Activated T-cell treated with anti-CD3 and anti-CD28 coated beads for 24 hours (primary cell): Measurements from ENCODE around the gene SIRPB2.

Experiments used
- DNase-seq: peaks from one replicate; pipeline ENCODE4 v3.0.0-alpha.2; 2020; ENCODE audit warnings: low read depth

SIRPB2 gene

GRCh38 chr20:1471242-1471641 is 20.0 kb downstream of the SIRPB2 start:
- no peak for DNase-seq

DNA sequence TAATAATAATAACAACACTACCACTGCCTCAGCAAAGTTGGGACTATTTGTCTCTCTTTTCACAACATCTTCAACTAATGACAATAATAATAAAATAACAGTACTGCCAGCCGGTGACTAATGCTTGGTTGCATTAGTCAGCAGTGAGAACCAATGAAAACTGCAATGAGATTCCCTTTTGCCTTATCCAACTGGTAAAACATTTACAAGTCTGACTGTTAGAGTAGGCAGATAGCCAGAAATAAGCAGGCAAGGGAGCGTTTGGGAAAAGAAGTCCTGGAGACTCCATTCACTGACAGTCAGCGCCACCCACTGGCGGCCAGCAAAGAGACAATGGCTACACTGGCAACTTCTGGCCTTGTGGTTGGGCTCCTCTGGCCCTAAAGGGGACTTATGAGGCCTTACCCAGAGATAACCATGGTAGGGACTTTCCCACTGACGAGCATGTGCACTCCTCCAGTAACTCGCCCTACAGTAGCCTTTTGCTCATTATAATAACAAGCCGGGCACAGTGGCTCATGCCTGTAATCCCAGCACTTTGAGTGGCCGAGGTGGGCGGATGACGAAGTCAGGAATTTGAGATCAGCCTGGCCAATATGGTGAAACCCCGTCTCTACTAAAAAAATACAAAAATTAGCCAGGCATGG is 21.2 kb downstream of the SIRPB2 start:
- DNase-seq, result no peak

GRCh38 chr20:1469306-1469905 is 21.8 kb downstream of the SIRPB2 start:
- no peak for DNase-seq

DNA sequence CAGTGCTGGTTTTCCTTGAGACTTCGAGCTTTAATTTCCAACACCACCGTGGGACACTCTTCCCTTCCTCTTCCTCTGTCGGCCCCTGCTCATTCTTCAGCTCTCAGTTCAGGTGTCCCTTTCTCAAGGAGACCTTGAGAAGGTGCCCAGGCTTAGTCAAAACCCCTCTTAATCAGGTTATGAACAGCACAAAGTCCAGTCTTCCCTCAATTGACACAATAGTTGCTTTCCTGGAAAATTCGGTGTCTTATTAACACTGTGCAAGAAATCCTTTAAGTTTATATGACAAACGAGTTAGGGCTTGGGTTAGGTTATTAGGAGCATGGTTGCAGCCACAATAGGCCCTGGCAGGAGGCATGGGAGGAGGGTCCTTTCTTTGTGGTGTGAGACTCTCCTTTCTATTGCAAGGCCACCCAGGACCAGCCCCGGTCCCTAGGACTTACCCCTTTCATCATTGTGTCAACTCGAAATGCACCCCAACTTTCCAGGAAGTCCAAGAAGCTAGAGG is 23.0 kb downstream of the SIRPB2 start:
- no peak for DNase-seq

DNA sequence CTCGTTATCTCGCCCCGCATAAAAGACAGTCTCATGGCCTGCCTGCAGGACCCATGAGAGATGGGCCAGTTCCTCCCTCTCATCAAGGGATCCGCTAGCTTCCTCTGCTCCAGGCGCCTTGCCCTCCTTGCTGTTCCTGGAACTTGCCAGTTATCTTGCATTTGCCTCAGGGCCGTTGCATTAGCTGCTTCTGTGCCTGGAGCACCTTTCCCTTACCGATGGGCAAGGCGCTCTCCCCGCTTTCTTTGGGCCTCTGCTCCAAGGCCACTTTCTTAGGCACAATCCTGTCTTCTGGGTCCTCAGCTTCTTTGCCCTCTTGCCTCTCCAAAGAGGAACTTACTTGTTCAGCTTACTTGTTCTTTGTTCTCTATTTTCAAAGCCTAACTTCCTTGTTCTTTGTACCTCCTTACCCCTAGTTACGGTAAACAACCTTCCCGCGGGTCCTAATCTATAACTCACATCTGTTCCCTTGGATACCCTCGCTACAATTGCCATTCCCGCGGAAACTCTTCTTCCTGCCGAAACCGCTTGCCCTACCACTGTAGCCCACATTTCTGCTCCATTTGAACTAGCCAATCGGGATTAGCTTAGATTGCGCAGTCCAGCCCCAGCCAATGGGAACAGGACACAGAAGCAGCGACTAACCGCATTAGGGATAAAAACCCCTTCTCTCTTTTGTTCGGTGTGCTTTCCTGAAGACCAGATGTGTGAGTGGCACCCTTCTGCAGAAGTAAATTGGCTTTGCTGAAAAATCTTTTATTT is 23.7 kb downstream of the SIRPB2 start:
- no peak for DNase-seq

DNA sequence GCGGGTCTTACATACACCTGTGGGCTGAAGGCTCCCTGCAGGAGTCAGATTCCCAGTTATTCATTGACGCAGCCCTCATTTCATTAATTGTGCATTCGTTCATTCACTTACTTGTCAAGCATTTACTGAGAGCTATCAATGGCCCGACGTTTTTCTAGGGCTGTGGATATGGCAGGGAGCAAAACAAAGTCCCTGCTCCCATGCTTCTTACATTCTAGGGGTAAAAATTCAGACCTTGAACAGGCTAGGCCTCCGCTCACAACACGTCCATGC is 24.2 kb downstream of the SIRPB2 start:
- DNase-seq, result no peak

DNA sequence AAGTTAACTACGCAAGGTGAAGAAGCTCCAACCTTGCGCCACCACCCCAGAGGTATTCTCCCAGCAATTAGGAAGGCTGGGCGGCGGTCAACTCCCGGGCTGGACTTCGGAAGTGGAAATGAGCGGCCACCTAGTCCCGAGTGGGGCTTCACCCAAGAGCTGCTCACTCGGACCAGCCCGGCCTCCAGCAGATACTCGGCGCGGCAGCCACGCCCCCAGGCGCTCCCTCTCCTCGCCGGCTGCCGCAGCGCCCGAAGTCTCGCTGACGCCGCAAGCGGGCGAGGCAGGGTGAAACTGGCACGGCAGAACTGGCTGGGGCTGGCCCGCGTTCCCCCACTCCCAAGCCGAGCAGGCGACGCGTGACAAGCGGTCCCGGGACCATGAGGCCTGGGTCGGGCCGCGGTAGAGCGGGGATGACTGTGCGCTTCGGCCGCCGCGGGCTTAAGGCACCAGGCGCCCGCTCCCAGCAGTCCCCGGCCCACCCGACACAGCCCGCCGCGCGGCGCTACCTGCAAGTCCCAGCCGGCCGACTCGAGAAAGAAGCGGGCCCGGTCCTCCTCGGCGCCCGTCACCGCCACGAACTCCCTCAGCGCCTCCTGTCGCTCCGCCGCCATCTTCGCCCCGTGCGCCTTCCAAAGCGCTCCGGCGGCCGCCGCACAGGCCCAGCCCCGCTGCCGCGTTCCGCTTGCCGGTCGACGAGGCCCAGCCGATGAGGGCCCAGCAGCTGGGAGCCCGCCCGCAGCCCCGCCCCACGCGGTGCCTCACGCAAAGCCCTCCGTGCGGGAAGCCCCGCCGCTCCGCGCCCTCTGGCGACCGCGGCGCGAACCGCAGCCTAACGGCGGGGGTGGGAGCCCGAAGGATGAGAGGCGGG is 24.8 kb downstream of the SIRPB2 start, which contains the start of gene NSFL1C:
NSFL1C (minus strand) TSS at position 639 of the 871 bp plus-strand sequence; CDS start at position 614, 25 bp downstream.
- peak; percentile 96 for DNase-seq

GRCh38 chr20:1465470-1466210 is 25.6 kb downstream of the SIRPB2 start:
- no peak for DNase-seq

DNA sequence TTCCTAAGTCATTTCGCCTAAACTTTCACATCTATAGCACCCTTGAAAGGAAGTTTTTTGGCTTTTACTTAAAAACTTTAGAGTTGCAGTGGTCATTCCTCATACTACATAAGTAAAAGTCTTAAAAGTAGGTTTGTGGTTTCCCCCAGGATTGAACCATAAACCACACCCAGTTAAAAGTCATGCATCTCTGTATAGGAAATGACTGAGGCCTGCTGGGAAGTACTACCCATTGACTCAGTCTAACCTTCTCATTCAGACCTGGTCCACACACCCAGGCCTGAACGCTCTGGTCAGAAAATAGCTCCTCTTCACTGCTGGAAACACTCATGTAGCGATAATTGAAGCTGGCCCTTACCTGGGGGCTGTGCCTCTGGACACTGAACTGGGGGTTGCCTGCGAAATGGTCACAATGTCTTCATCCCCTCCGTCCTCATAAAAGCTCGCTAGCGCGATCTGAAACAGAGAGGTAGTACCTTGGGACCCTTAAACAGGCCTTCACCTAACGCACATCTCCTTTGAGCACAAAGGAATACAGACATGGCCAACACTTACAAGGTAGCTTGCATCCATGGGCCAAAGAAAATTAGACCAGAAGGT is 27.1 kb downstream of the SIRPB2 start:
- DNase-seq, result no peak

DNA sequence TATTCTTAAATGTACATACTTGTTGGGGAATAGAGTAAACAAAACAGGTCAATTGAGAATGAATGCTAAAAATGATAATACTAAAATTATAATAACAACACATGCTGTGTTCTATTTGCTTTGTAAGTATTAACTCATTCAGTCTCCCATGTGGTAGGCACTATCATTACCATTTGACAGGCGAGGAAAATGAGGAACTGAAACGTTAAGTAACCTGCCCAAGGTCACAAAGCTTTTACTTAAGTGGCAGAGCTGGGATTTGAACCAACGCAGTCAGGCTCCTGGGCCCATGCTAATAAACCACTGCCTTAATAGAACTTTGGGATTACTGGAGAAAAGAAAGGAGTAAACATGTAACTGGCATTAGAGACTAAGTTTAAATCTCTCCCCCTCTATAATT is 28.4 kb downstream of the SIRPB2 start:
- no peak for DNase-seq

DNA sequence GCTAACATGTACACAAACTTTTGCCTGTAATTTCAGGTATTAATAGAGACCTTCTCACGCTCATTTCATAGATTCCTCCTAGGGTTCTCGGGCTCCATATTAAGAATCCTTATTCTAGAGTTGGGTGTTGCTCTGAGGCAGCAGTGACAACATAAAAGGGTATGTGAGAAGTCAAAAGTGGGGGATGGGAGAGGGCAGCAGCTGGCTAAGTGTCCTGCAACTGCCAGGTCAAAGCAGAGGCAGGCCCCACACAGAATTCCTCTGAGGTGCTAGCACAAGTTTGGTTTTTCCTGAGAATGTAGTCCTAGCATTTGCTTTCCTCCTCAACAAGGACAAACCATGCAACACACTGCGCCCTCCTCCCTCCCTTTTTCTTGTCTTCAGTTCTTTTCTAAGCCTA is 29.2 kb downstream of the SIRPB2 start:
- DNase-seq, result no peak

- no peak for DNase-seq
Observed at GRCh38 chr20:1460275-1460674, 30.9 kb downstream of the SIRPB2 start.

DNA sequence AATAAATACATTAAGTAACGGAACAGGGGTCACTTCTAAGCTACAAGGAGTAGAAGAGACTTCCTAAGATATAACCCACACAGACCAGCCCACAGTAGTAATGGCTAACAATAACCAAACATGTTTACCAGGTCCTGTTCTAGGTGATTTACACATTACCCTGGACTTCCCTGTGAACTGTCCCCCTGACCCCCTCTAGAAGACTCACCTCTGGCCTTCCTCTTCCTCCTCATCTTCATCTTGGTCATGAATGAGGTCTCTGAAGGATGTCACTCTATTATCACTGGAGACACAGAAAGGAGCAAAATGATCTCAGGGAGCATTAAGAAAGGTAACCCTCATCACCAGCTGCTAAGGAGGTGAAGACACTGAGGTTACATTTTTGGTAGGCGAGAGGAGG is 33.2 kb downstream of the SIRPB2 start:
- no peak for DNase-seq

DNA sequence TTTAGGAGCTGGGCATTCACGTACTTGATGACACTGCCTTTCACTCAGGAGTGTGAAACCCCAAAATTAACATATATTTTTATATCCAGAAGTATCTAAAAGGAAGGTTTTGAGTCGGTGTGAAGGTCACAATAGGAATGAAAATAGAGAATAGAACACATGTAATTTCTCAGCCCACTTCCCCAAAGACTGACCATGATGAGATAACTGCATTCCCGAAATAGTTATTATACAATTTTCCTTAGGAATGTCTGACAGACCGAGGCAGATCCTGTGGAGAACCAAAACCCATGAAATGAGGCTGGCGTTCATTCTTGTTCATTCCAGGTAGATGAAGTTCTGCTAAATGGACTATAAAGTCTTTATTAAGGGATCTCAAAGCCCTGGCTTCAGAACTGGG is 34.9 kb downstream of the SIRPB2 start:
- DNase-seq, result no peak

- no peak for DNase-seq
Observed at GRCh38 chr20:1450926-1451491, 40.2 kb downstream of the SIRPB2 start.

DNA sequence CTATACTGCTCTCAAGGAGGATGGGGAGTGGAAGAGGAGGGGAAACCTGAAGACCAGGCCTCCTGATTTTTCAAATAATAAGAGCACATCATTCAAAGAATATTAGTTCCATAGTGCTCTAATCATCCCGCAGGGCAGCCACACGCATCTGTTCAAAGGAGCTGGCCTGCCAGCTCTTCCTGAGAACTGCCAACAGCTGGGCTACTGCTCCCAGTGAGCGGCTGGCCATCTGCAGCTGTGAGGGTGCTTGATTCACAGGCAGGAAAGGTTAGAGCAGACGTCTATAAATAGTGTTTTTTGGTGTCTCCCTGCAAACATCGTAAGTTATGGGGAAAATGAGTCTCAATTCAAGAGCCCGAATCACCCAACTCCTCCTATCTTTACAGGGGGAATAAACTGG is 41.9 kb downstream of the SIRPB2 start:
- no peak for DNase-seq

GRCh38 chr20:1448081-1448620 is 43.1 kb downstream of the SIRPB2 start:
- no peak for DNase-seq

GRCh38 chr20:1446536-1446935 is 44.7 kb downstream of the SIRPB2 start:
- DNase-seq, result no peak

GRCh38 chr20:1443085-1443484 is 48.1 kb downstream of the SIRPB2 start:
- no peak for DNase-seq

GRCh38 chr20:1442304-1442703 is 48.9 kb downstream of the SIRPB2 start:
- no peak for DNase-seq

DNA sequence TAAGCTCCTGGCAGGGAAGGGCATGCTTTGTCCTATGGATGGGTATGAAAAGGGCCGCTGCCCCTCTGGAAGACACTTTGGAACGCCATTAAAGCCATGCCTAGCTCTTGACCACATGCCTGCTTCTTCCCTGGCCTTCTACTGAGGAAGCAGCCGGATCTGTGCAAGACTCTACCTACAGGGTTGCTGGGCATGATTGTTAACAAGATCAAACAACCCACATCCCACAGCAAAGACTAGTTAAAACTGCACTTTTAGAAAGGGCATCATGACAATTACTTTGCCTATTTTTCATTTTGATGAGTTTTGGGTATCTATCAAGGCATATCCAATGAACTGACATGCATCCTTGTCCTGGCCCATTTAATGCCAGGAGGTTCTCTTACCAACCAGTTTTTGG is 50.1 kb downstream of the SIRPB2 start:
- DNase-seq, result no peak
